HG03575 (cell line): ENCODE data around the gene SURF2.
"Not testable (repeated sequence)": the region's sequence is repeated elsewhere in the genome, so short reads cannot be mapped to it uniquely, and the experiment has no call there.

Experiments
- ATAC-seq: cut with Tn5 transposase; IDR thresholded peaks from one replicate; pipeline ENCODE4 v1.9.1; 2021; ENCODE audit not compliant: unreplicated experiment, insufficient number of reproducible peaks, low FRiP score; ENCODE audit errors: extremely low read depth

Gene SURF2

GRCh38 chr9:133356391-133357091, at the start of gene SURF2, which contains the start of gene SURF1:
Gene SURF2 (plus strand): TSS chr9:133356550. CDS start chr9:133356593, 43 bp downstream.
Gene SURF1 (minus strand): TSS chr9:133356487. CDS start chr9:133356453, 34 bp downstream.
- no peak for ATAC-seq

- ATAC-seq: no peak
Measured at GRCh38 chr9:133307301-133307700, 49.0 kb upstream of the SURF2 start.

DNA sequence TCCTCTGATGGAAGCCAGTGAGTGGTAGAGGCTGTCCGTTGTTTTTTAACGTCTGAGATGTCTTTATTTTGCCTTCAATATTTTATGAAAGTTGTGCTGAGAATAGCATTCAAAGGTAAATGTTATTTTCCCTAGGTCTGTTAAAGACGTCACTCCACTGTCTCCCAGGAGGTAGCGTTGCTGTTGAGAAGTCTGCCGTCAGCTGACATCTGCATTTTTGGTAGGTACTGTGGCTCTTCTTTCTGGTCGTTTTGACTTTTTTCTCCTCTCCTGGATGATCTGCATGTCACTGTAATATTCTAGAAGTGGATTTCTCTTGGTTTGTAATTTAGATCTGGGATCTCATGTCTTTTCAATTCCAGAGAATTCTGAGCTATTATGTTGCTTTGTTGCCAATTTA, 46.7 kb upstream of the SURF2 start:
- ATAC-seq: no peak

DNA sequence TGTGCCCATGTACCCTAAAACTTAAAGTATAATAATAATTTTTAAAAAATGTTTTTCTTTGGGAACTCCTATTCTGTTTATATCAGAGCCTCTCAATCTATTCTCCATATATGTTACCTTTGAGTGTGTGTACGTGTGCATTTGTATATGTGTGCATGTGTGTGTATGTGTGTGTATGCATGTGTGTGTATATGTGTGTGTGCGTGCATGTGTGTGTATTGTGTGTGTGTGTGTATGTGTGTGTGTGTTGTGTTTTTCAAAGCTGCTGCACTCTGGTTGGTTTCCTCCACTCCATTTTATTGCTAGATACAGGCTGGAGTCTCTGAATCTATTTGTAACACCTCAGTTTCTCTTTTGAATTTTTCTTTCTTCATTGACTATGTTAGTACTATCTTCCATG, 40.4 kb upstream of the SURF2 start:
- ATAC-seq: no peak

- ATAC-seq: not testable (repeated sequence)
Measured at GRCh38 chr9:133317551-133317950, 38.8 kb upstream of the SURF2 start.

DNA sequence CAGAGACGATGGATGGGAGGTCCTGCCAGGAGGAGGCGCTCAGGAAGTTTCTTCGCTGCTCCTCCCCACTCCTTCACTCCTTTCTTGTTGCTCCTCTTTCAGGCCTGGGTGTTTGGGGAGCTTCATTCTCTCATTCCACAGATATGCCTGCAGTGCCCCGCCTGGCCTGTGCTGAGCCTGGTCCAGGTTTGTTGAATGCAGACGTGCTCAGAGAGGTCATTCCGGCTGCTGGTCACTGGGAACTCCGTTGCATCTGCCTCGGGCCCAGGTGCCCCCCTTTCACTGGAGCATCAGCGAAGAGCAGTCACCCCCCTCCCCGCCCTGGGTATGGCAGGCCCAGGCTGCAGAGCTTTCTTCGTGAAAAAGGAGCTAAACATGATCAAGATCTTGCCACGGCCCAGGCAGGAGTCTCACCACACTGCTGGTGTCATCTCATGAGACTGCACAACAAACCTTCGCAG, 35.9 kb upstream of the SURF2 start:
- no peak for ATAC-seq

GRCh38 chr9:133321411-133321935, 34.9 kb upstream of the SURF2 start:
- no peak for ATAC-seq

GRCh38 chr9:133322701-133323100, 33.6 kb upstream of the SURF2 start:
- ATAC-seq: no peak

GRCh38 chr9:133323211-133323610, 33.1 kb upstream of the SURF2 start:
- no peak for ATAC-seq

DNA sequence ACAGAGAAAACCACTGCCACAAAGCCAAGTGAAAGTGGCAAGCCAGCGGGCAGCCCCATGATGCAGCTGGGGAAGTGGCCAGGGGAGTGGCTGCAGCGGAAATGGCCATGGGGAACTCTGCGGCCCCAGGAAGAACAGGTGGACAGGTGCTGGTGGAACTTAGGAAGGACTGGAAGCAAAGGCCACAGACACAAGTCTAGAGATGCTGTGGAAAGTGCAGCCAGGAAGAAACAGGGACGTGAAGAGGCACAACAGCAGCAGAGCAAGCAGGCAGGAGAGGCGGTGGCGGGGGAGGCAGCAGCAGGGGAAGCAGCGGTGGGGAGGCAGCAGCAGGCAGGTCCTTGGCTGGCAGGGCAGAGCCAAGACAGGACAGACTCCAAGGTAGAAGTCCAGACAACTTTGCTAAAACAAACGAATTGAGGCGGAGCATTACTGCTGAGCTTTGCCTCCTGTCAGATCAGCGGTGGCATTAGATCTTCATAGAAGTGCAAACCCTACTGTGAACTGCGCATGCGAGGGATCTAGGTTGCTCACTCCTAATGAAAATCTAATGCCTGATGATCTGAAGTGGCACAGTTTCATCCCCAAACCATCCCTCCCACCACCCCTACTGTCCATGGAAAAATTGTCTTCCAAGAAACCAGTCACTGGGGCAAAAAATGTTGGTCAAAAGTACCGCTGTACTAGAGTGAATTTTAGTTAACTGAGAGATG, 32.2 kb upstream of the SURF2 start:
- ATAC-seq: no peak

DNA sequence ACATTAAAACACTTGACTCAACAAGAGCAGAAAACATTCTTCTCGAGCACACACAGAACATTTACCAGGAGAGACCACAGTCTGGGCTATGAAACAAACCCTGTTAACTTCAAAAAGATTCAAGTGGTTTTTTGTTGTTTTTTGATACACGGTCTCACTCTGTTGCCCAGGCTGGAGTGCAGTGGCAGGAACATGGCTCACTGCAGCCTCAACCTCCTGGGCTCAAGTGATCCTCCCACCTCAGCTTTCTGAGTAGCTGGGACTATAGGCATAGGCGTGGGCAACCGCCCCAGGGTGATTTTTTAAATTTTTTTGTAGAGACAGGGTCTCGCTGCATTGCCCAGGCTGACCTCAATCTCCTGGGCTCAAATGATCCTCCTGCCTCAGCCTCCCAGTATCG, 29.3 kb upstream of the SURF2 start:
- not testable (repeated sequence) for ATAC-seq

GRCh38 chr9:133327834-133328484, 28.4 kb upstream of the SURF2 start:
- no peak for ATAC-seq

DNA sequence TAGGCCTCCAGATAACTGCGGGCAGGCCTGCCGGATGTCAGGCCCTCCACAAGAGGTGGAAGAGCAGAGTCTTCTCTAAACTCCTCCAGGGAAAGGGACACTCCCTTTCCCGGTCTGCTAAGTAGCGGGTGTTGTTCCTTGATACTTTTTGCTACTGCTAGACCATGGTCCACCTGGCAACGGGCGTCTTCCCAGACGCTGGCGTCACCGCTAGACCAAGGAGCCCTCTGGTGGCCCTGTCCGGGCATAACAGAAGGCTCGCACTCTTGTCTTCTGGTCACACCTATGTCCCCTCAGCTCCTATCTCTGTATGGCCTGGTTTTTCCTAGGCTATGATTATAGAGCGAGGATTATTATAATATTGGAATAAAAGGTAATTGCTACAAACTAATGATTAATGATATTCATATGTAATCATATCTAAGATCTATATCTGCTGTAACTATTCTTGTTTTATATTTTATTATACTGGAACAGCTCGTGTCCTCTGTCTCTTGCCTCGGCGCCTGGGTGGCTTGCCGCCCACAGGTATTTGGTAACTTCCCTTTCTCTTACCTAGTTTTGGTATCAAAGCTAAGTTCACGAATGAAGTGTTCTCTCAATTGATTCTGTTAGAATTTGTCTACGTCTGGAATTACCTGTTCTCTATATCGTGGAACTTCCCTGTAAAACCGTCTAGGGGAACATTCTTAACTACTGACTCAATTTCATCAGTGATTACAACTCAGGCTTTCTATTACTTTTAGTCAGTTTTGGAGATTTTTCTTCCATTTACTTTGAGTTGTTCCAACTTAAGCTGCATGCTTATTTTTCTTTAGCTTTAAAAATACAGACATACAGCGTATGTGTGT, 26.8 kb upstream of the SURF2 start:
- not testable (repeated sequence) for ATAC-seq

GRCh38 chr9:133331221-133331620, 25.1 kb upstream of the SURF2 start:
- ATAC-seq: no peak

- no peak for ATAC-seq
Measured at GRCh38 chr9:133331641-133332380, 24.5 kb upstream of the SURF2 start.

DNA sequence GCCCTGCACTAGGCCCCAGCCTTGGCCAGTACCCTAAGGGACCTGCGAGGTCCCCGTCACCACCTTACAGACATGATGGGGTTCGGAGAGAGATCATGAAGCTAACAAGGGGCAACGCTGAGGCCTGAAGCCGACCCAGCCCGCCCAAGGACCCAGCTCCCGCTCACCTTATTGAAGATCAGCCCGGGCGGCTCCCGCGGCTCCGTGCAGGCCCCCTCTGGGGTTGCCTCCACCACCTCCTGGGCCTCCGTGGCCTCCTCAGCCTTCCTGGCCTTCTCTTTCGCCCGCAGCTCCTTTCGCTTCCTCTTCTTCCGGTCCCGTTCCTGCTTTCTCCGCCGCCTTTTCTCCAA, 24.0 kb upstream of the SURF2 start:
- ATAC-seq: no peak

DNA sequence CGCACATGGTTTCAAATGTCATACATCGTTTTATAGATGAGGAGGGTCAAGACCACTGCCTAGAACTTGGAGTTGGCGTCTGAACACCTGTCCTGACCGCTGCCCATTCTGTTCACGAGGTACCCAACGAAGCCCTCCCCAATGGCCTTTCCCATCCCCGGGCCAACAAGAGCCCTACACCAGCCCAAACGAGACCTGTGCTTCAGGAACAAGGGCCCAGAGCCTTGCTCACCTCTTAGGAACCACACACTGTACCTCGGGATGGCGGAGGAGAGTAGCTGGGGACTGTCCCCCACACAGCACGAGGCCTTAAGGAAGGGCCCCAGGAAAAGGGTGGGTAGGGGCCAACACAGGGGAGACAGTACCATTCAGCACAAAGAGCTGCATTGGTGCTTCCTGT, 23.3 kb upstream of the SURF2 start:
- no peak for ATAC-seq

- no peak for ATAC-seq
Measured at GRCh38 chr9:133333566-133333965, 22.8 kb upstream of the SURF2 start.
